HTR-8/SVneo (cell line): ENCODE results near the gene SIMC1.
"Not testable (repeated sequence)": the region's sequence is repeated elsewhere in the genome, so short reads cannot be mapped to it uniquely, and the experiment has no call there.

Experiments
- DNase-seq: peaks from one replicate; pipeline ENCODE4 v3.0.0; 2011; ENCODE audit warnings: low spot score, mixed read lengths; ENCODE audit not compliant: insufficient read length
- FAIRE-seq: peaks from 2 replicates; lab custom pipeline; 2011; peaks lifted over from hg19 to GRCh38; lab: Jason Lieb, UNC

SIMC1 gene

GRCh38 chr5:176237971-176238644, at the start of gene SIMC1:
Gene SIMC1, plus strand, starts transcription at chr5:176238424. Its CDS starts 85 bp downstream, at chr5:176238509.
- DNase-seq: peak; percentile 2
- not testable (repeated sequence) for FAIRE-seq

GRCh38 chr5:176188506-176189193, 49.6 kb upstream of the SIMC1 start:
- DNase-seq (no peak), FAIRE-seq (no peak)

GRCh38 chr5:176189857-176190256, 48.4 kb upstream of the SIMC1 start:
- DNase-seq (no peak), FAIRE-seq (no peak)

GRCh38 chr5:176190886-176191755, 47.1 kb upstream of the SIMC1 start:
- FAIRE-seq: no peak
- no peak for DNase-seq

GRCh38 chr5:176192094-176192721, 46.0 kb upstream of the SIMC1 start:
- DNase-seq (no peak), FAIRE-seq (no peak)

GRCh38 chr5:176192722-176193117, 45.5 kb upstream of the SIMC1 start:
- not testable (repeated sequence) for DNase-seq, FAIRE-seq

GRCh38 chr5:176193636-176194035, 44.6 kb upstream of the SIMC1 start:
- FAIRE-seq, DNase-seq: not testable (repeated sequence)

GRCh38 chr5:176194238-176195083, 43.8 kb upstream of the SIMC1 start:
- peak; percentile 26 for FAIRE-seq

GRCh38 chr5:176195084-176195413, 43.2 kb upstream of the SIMC1 start:
- FAIRE-seq, DNase-seq: not testable (repeated sequence)

More at GRCh38 chr5:176194238-176195083, 43.8 kb upstream of the SIMC1 start:
- DNase-seq: not testable (repeated sequence)

GRCh38 chr5:176195487-176196207, 42.6 kb upstream of the SIMC1 start:
- not testable (repeated sequence) for DNase-seq, FAIRE-seq

- DNase-seq, FAIRE-seq: not testable (repeated sequence)
Measured at GRCh38 chr5:176196781-176197180, 41.4 kb upstream of the SIMC1 start.

GRCh38 chr5:176197234-176197858, 40.9 kb upstream of the SIMC1 start:
- peak; percentile 66 for FAIRE-seq
- not testable (repeated sequence) for DNase-seq

- DNase-seq, FAIRE-seq: not testable (repeated sequence)
Measured at GRCh38 chr5:176198299-176198698, 39.9 kb upstream of the SIMC1 start.

GRCh38 chr5:176198991-176199733, 39.1 kb upstream of the SIMC1 start:
- FAIRE-seq: peak; percentile 77
- not testable (repeated sequence) for DNase-seq

GRCh38 chr5:176199803-176200399, 38.3 kb upstream of the SIMC1 start:
- not testable (repeated sequence) for DNase-seq, FAIRE-seq

GRCh38 chr5:176201811-176202210, 36.4 kb upstream of the SIMC1 start:
- FAIRE-seq: no peak

GRCh38 chr5:176203086-176203485, 35.1 kb upstream of the SIMC1 start:
- DNase-seq (no peak), FAIRE-seq (no peak)

More at GRCh38 chr5:176201811-176202210, 36.4 kb upstream of the SIMC1 start:
- no peak for DNase-seq
